NCI-H748 (cell line): Measurements from ENCODE around the gene FOXD3.
A peak's percentile ranks its signal among the peaks of the same experiment; 100 is the strongest.

Source experiments
- DNase-seq: peaks from one replicate; lab custom pipeline; 2025; ENCODE audit not compliant: unreplicated experiment; lab: John Stamatoyannopoulos, UW

Gene FOXD3

GRCh38 chr1:63322114-63322943 is at the start of gene FOXD3:
Gene FOXD3, plus strand, starts transcription at chr1:63322567. Its CDS starts 492 bp downstream, at chr1:63323059.
- DNase-seq = peak; percentile 78

GRCh38 chr1:63272811-63273210 is 49.6 kb upstream of the FOXD3 start:
- DNase-seq = no peak

DNA sequence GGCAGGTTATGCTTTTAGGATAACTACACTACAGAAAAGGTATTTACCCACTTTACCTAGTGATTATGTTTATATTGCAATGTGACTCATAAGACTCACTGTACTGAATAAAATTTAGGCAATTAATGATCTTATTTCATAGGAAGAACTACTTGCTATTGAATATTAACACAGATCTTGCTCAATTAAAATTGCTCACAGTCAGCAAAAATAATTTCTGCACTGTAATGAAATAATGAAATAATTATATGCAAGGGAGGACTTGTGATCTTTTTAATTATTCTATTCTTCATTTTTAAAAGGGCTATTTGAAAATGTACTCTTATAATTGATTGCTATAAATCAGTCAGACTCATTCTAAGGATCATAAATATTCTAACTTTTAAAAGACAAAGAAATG is 48.0 kb upstream of the FOXD3 start:
- no peak for DNase-seq

DNA sequence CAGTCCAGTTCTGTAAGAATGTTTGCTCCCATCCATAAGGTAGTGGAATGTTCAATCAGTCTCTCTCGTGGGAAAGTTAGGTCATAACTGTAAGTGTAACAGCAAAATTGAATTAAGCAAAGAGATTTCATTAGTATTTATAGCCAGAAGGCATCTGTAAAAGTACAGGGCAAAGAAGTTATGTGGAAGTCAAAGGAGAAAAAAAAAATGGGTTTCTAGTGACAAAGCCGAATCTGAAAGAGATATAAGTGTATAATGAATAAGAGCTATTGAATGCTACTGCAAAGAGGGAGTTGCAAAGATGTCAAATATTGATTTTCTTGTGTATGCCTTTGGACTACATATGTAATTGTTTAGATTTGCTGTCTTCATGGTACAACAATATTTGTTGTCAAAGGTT is 47.4 kb upstream of the FOXD3 start:
- DNase-seq = no peak

DNA sequence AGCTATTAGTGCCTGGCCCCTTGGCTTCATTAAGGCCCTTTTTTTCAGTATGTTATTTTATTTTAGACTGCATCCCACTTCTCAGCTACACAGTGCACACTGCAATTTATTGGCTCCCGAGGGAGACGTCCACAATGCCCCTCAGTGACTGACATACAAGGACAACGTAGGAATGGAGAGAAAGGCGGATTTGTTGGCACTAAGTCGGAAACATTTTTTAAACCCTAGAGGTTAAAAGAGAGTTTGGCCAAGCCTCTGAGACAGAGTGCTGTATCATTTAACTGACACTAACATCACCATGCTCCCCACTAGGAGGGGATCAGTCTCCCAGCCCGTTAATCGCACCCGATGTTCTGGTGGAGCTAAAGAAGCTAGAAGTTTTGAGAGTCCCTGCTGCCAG is 45.7 kb upstream of the FOXD3 start:
- DNase-seq = peak; percentile 4

- no peak for DNase-seq
Measured at GRCh38 chr1:63277195-63278192, 44.9 kb upstream of the FOXD3 start.

GRCh38 chr1:63281753-63282152 is 40.6 kb upstream of the FOXD3 start:
- DNase-seq = no peak

DNA sequence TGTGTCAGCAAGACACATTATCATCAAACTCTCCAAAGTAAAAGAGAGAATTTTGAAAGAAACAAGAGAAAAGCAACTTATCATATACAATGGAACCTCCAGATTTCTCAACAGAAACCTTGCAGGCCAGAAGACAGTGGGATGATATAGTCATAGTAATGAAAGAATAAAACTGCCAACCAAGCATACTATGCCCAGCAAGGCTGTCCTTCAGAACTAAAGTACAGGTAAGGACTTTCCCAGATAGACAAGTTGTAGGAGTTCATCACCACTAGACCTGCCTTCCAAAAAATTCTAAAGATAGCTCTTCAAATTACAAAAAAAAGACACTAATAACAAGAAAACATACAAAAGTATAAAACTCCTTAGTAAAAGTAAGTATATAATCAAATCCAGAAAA is 33.2 kb upstream of the FOXD3 start:
- DNase-seq = no peak

GRCh38 chr1:63294803-63295594 is 27.4 kb upstream of the FOXD3 start:
- DNase-seq = no peak

DNA sequence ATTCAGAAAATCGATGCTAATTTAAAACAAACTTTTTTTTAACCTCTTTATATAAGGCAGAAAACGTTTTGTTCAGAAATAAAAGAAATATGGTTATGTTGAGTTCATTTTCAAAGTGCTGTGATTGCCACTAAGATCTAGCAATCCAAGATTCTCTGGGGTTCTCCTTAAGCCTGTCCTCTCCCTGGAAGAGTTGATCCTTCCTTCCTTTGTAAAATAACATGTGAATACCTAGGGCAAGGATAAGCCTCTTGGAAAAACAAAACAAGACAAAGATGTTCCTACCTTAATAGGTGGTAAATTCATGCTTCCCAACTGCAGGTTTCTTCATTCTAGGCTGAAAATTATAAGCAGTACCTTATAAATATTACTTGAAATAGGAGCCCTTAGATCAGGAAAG is 18.0 kb upstream of the FOXD3 start:
- DNase-seq = no peak

DNA sequence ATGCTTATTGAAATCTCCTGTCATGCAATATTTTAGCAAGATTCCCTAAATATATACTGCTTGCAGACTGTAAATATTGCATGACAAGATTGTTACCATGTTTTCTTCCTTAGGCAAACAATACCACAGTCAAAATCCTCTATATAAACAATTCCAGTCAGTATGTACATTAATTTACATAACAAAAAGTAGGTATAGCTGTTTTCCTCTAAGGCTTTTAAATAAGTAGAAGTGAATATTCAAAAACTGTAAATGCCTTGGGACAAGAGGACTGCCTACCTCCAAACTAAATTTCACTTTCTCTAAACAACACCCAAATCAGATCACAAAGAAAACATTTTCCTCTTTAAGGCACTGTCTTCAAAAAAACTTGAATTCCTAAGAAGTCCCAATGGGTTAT is 17.3 kb upstream of the FOXD3 start:
- no peak for DNase-seq

DNA sequence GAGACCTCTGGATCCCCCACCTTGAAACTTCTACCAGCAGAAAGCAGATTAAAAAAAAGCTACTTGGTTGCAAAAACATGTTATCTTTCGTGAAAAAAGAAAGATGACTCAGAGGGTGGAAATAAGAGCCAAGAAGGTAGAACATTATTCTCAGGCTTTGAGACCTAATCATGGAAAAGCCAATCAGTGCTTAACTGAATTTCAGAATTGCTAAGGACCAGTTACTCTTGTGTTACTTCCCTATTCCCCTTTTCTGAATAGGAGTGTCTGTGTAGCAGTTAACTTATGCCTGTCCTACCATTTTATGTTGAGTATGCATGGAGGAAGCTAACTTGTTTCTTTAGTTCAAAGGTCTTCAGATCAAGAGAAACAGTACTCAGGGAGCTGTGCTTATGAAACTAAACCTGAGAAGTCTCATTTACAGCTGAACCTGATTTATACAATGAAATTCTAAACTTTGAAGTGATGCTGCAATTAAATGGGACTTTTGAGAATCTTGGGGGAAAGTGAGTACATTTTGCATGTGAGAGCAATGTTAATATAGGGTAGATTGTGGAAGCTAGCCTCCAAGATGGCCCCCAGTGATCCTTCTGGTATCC is 15.1 kb upstream of the FOXD3 start:
- no peak for DNase-seq

DNA sequence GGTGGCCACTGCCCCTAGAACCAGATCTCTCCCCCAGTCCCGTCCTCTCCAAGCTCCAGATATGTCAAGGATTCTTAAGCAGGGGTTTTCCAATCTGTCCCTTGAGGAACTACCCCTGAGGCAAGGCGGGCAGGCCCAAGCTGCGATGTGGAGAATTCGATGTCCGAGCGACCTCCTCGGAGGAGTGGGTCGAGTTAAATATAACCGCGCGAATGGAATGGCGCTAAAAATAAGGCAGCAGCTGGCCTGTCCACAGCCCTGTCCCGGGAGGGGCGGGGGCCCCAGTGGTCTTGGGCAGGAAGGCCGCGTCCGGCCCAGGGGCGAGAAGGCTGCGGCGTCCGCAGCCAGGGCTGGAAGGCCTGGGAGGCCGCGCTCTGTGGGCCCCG is 5.8 kb upstream of the FOXD3 start:
- no peak for DNase-seq

DNA sequence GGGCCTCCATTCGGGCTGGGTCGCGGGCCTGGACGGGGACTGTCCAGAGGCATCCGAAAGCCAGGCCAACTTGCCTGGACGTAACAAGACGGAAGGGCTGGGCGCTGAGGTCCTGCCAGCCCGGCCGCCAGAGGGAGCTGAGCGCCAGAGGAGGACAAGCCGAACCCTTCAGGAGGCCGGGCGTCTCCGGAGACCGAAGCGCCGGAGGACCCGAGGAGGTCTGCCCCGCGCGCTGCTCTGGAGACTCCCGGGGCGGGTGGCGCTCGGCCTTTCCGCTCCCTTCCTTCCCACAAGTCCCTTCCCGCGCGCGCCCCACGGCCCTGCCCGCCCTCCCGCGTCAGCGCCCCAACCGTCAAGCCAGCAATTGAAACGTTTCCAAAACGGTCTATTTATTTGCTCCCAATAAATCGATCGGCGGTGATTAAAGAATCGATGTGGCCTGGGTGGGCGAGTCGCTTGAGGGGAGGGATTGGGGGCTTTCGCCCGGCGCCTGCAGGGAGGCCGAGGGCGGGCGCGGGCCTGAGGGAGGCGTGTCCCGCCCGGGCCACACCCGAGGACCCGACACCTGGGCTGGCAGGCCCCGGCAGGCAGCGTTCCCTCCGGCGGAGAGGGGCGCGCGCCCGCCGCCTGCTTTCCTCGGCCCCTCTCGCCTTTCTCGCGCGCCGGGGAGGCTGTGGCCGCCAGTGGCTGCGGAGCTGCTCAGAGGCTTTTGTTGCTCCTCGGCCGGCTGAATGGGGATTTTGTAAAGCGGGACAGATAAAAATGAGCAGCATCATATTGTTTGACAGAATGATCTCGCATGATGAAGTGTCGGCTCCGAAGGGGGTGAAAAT is 5.2 kb upstream of the FOXD3 start:
- DNase-seq = peak; percentile 93

DNA sequence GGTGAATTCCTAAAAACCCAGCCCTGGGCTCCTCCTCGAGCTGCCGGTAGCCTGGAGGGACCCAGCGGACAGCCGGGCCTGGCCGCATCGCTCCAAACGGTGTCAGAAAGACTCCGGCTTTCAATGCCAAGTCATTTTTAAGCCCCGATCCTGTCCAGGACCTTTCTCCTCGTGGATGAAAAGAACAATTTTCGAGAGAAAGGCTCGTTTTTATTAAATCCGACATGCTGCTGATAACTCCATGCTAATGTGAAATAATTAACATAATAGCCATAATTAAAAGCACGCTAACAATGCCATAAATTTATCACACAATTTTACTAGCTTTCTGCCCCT is 4.6 kb upstream of the FOXD3 start:
- DNase-seq = peak; percentile 67

DNA sequence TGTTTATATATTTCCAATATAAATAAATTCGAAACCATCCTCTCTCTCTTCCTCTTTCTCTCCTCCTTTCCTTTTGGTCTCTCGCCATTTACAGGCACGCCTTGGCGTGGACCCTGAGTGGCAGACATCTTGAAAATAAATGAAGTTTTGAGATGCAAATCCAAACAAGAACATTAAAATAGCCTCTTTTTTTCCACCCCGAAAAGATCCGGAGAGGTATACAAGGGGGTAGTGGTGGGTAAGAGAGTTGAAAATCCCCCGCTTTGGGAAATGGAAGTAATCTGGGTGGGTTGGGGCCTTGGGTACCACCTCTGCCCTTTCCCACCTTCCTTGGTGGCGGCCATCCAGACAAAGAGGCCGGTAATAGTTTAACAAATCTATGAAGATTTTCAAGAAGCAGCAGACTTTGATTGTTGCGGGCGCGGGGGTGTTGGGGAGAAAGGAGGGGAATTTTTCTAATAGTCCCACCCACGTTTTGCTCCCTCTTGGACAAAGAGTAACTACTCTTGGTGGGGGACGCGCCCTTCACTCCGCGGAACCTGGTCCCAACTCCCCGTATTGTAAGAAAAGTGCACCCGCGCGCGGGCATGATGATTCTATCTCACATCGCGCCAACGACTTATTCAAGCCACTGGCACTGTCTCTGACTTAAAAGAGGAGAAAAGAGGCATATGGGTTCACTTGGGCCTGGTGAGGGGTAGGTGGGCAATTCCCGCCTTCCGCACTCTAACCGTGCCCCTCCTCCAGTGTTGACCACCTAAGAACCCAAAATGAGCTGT is 4.0 kb upstream of the FOXD3 start:
- DNase-seq = no peak

- no peak for DNase-seq
Measured at GRCh38 chr1:63319046-63320021, 3.0 kb upstream of the FOXD3 start.
